ENCODE results near the gene CORO1C.

GRCh38 chr12:108614639-108615038, 116.7 kb downstream of the CORO1C start:
- TF ChIP-seq POLR2A (IDR thresholded peaks at IDR 0.05), result no peak
- TF ChIP-seq CTCF (IDR thresholded peaks at IDR 0.05), result no peak

Measured in right lobe of liver (tissue), 4 donors.